Sigmoid colon (tissue), 4 donors: Measurements from ENCODE around the gene SDE2.
A peak's percentile ranks its signal among the peaks of the same experiment; 100 is the strongest.

Experiments
- CTCF ChIP-seq, 4 experiments: fragments of 450-650 bp in 3 of 4; fragments of 200-600 bp in 1 of 4; IDR thresholded peaks; one replicate each; pipeline ENCODE4 v1.5.1; 2016 to 2019; ENCODE audit warnings: antibody characterized with exemption in 4 of 4, mild to moderate bottlenecking in 3 of 4, moderate library complexity in 2 of 4
- POLR2A ChIP-seq, 2 donors: fragments of 450-650 bp; IDR thresholded peaks; one replicate each; pipeline ENCODE4 v1.6.1; 2016; ENCODE audit warnings: antibody characterized with exemption in 2 of 2, mild to moderate bottlenecking in 2 of 2, moderate library complexity in 2 of 2
- POLR2AphosphoS5 ChIP-seq, 4 donors: sonication (generic); formaldehyde crosslinking; IDR thresholded peaks; one replicate each; pipeline ENCODE4 v1.6.1; 2017; ENCODE audit warnings: antibody characterized with exemption in 4 of 4

- TF ChIP-seq POLR2AphosphoS5 (IDR thresholded peaks at IDR 0.05) (no peak), POLR2A (IDR thresholded peaks at IDR 0.05) (no peak), CTCF (IDR thresholded peaks at IDR 0.05) (peak in 2 of 4 experiments; percentile 16 to 37)
Observed at GRCh38 chr1:225962440-225962975, 36.6 kb downstream of the SDE2 start.
